NCI-H82 (cell line): Measurements from ENCODE around the gene TNFAIP2.

Experiments used
- DNase-seq: peaks from one replicate; lab custom pipeline; 2025; lab: John Stamatoyannopoulos, UW

TNFAIP2 gene, protein sequence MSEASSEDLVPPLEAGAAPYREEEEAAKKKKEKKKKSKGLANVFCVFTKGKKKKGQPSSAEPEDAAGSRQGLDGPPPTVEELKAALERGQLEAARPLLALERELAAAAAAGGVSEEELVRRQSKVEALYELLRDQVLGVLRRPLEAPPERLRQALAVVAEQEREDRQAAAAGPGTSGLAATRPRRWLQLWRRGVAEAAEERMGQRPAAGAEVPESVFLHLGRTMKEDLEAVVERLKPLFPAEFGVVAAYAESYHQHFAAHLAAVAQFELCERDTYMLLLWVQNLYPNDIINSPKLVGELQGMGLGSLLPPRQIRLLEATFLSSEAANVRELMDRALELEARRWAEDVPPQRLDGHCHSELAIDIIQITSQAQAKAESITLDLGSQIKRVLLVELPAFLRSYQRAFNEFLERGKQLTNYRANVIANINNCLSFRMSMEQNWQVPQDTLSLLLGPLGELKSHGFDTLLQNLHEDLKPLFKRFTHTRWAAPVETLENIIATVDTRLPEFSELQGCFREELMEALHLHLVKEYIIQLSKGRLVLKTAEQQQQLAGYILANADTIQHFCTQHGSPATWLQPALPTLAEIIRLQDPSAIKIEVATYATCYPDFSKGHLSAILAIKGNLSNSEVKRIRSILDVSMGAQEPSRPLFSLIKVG

DNA sequence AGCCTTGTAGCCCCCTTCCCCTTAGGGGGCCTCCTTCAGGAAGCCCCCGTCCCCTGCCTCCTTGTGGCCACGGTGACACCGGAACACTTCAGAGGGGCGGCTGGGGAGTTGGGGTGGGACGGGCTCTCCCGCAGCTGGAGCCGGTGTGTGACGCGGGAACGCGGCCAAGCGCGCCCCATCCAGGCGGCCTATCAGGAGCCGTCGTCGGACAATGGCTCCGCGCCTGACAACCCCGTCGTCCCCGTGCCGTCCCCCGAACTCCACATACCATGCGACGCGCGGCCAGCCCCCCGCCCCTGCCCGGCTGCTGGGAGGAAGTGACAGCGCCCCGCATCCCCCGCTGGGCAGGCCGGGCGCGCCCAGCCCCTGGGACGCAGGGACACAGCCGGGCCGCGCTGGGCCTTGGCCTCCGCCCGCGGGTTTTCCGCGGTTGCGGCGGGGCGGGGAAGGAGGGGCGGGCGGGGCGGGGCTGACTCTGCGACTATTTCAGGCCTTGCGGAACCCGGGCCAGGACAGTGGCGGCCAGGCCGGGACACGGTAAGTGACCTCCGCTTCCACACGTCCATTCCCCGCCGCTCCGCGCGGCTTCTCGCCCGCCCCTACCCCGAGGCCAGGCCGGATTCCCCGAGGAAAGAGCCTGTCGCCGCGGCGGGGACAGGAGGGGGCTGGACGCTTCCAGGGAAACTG, at the start of gene TNFAIP2:
Gene TNFAIP2 (plus strand): TSS at position 515 of the 687 bp plus-strand sequence. CDS start 2,997 bp downstream, outside the sequence.
- DNase-seq: no peak

DNA sequence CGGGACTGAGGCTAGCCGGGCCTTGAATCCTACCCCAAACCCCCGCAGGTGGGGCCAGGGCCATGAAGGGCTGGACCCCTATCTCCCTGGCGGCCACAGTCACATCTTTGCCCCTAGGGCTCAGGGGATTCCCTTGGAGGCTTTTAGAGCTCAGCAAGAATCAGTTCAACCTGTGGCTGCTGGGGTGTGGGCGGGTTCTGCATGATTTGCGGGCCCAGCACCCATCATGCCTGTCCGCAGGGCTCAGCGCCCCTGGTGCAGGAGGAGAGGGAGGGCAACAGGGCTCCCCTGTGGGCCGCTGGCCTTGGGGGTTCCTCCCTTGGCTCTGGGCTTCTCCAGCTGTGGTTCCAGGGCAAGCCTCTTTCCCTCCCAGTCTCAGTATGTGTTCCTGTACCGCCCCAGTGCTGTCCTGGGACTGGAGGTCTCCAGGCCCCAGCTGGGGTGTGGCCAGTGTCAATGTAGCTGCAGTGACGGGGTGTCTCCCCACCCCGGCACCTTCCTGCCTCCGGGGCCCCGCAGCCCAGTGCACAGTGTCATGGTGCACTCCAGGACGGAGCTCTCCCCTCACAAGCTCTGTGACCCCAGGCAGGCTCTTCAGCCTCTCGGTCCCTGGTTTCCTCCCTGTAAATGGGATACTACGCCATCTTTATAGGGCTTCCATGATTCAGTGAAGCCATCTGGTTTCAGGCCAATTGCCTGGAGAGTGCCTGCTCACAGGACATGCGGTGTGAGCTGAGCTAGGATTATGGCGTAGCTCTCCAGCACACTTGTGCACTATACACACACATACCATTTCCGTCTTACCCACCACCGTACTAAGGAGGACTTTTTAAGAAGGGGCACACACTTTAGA, 49.2 kb upstream of the TNFAIP2 start:
- DNase-seq: peak; percentile 26

DNA sequence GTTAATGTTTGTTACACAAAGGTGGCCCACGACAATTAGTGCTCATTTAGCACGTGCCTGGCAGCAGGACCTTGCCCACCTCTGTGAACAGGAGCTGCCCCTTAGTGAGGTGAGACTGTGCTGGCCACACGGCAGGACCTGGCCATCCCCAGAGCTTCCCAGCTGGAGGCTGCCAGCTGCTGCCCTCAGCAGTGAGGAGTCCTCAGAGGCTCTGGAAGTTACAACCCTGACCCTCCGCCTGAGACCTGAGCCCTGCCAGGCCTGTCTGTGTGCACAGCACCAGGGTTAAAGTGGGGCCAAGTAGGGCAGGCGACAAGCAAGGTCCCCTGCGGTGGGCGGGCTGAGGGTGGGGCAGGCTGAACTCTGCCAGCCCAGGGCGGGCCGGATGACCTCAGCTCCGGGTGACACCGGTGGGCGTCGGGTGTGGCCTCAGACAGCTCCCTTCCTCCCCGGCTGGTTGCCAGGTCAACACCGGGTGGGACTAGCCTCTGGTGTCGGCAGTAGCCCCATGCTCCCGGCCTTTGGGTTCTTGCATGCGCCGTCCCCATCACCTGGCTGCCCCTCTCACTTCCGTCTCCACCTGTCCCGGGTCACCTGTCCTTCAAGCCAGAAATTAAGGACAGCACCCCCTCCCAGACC, 48.4 kb upstream of the TNFAIP2 start:
- no peak for DNase-seq

DNA sequence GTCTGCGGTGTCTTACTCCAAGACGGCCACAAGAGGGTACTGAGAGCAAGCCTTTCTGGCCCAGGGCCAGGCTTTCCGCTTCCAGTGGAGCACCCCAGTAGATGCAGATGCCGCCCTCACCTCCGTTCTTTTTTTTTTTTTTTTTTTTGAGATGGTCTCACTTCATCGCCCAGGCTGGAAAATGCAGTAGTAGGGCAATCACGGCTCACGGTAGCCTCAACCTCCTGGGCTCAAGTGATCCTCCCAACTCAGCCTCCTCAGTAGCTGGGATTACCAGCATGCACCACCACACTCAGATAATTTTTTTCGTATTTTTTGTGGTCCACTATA, 44.9 kb upstream of the TNFAIP2 start:
- peak; percentile 84 for DNase-seq

DNA sequence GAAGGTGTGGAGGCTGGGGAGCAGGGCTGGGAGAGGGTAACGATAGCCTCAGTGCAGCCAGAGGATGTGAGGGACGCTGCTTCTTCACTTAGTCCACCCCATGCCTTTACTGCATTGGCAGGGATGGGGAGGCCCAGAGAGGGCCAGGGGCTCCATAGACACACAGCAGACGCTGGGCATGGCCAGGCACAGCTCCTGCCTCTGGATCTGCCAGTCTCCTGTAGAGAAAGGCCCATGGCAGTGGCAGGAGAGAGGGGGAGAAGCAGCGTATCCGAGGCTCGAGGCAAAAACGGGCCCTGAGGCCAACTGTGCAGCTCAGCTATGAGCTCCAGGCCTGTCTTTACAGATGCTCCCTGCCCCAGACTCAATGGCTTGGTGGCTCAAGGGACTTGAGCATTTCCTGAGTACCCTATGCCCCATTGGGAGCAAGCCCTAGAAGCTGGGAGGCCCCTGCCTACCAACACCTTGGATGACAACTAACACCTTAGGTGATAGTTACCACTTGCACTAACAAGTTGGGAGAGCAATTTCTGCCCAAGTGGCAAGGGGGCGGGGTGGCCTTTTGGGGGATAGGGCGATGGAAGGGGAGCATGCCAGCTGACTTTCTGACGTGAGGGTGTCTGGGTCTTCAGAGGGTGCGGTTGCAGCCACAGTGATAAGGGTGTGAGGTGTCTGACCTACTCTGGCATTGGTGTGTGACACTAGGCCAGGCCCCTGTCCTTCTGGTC, 44.2 kb upstream of the TNFAIP2 start:
- no peak for DNase-seq

DNA sequence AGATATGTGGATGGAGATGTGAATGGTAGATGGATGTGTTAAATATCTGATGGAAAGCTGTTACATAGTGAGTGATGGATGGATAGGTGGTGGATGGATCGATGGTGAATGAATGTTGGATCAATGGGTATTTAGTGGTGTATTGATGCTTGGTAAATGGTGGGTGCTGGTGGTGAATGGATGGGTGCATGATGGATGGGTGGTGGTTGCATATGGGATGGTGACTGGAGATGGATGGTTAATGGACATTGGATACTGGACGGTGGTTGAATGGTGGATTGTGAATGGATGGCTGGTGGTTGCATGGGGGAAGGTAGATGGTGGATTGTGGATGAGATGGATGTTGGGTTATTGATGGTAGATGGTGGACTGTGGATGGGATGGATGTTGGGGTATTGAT, 41.3 kb upstream of the TNFAIP2 start:
- no peak for DNase-seq

DNA sequence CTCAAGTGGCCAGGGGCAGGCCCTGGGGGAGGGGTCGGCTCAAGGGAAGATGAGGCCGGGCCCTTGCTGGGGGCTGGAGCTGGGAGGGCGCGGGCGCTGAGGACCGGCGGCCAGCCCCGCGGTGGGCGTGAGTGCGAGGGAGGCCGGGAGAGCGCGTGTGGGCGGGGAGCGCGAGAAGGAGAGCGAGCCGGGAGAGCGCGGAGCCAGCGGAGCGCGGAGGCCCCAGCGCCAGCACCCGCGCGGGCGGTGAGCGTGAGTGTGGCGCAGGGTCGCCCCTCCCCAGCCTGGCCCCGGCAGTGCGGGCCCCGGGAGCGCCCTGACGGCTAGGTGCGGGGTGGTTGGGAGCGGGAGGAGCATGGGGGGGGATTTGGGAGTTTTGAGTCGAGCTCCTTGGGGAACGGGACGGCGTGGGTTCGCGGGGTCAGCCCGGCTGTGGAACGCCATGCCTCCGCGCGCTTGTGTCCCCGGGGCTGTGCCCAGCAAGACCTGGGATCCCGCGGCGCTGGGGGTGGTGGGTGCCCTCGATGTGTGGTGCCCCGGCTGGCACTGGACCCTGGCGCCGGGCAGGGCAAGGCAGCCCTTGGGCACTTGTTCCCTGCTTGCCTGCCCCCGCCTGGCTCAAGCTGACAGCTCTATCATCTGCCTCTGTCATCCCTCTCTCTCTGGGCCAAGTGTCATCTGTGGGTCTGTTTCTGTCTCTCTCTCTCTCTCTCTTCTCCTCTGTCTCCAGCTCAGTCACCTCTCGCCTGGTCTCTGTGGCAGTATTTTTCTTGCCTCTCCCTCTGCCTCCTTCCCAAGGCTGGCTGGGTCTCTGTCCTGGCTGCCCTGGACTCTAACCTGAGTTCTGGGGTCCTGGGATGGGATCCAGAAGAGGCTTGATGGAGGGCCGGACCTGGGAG, 39.0 kb upstream of the TNFAIP2 start, which contains the start of gene LBHD2:
Gene LBHD2 (plus strand): TSS at position 190 of the 899 bp plus-strand sequence. CDS start 1,803 bp downstream, outside the sequence.
- peak; percentile 24 for DNase-seq

DNA sequence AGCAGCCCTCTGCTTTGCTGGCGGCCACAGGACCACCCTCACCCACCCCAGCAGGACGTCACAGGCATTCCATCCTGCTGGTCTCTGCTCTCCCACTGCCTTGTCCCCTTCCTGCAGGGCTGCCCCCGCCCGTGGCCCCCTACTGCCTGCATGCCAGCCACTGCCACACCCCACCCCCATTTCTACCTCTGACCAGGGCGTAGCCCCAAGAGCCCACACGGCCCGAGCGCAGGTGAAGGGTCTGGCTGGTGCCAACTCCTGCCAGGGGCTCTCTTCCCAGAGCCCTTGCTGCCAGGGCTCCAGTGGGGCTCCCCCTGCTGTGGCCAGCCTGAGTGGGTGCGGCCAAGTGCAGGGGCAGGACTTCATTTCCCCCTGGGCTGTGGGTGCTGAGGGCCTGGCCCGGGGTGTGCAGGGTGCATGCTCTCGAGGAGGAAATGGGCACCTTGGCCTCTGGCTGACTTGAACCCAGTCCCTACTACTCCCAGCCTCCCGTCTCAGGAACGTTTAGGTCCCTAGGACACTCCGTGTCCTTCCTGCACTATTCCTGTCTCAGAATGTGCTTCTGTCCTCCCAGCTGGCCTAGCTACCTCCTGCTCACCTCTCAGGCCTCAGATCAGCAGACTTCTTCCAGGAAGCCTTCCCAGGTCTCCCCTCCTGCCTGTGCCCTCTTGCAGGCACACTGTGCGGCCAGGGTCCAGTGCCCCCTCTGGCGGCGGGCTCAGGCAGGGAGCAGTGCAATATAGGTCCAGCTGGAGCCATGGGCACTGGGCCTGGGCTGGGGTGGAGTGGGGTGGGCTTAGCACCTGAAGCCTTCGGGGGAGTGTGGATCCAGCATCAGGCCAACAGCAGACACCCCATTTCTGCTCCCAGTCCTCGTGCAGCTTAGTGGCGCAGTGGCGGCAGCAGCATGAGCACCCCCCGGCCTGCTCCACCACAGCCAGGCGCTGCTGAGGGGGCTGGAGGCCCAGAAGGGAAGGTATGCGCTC, 37.9 kb upstream of the TNFAIP2 start:
- peak; percentile 34 for DNase-seq

DNA sequence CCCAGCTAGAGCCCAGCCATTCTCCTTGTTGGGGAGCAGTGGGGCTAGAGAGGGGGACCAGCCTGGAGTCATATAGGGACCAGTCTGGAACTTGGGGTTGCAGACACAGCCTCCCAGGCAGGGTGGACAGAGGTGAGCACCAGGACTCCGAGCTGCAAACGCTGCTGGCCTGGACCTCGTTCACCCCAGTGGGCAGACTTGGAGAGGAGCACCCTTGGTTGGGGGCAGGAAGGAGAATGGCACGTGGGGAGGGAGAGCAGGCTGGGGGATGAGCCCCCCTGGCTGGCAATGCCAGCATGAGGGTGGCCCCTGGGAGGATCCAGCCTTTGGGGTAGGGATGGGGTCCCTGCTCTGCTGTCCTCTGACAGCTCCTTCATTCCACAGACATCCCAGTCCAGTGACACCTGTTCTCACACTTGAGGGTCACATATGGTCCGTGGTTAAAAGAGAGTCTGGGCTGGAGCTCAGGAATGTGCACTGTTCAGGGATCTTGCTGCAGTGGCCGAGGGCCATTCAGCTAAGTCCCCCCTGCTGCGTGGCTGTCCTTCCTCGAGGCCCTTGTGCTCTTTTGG, 36.4 kb upstream of the TNFAIP2 start:
- DNase-seq: no peak

DNA sequence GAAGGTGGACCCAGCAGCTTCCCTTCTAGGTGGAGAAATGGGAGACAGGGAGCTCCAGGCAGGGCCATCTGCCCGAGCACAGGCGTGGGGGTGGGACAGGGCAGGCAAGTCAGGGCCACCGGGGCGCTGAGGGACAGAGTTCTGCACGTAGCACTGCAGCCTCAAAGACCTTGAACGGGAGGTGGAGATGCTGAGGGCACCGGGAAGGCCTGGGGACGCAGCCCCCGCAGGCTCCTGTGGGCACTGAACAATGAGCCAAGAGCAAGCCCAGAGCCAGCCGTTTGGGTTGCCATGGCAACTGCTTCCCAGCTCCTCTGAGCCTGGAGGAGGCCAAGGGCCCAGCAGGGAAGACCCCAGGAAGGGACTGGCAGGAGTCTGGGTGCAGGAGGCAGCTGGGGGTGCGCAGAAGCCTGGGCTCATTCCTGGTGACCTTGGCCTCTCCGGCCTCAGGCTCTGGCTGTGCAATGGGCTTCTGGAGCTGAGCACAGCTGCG, 35.9 kb upstream of the TNFAIP2 start:
- no peak for DNase-seq

DNA sequence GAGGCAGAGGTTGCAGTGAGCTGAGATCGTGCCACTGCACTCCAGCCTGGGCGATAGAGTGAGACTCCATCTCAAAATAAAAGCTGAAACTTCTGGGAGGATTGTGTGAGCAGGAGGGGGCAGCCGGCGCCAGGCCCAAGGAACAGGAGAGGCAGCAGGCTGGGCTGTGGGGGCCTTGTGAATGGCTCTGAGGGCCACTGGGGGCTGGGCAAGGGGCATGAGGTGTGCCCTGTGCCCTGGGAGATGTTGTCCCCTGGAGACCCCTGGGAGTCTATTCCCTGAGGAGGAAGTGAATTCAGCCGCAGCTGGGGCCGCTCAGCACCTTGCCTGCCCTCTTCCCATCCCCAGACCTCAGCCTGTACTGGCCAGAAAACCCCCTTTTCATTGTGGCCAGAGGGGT, 34.3 kb upstream of the TNFAIP2 start:
- DNase-seq: no peak

DNA sequence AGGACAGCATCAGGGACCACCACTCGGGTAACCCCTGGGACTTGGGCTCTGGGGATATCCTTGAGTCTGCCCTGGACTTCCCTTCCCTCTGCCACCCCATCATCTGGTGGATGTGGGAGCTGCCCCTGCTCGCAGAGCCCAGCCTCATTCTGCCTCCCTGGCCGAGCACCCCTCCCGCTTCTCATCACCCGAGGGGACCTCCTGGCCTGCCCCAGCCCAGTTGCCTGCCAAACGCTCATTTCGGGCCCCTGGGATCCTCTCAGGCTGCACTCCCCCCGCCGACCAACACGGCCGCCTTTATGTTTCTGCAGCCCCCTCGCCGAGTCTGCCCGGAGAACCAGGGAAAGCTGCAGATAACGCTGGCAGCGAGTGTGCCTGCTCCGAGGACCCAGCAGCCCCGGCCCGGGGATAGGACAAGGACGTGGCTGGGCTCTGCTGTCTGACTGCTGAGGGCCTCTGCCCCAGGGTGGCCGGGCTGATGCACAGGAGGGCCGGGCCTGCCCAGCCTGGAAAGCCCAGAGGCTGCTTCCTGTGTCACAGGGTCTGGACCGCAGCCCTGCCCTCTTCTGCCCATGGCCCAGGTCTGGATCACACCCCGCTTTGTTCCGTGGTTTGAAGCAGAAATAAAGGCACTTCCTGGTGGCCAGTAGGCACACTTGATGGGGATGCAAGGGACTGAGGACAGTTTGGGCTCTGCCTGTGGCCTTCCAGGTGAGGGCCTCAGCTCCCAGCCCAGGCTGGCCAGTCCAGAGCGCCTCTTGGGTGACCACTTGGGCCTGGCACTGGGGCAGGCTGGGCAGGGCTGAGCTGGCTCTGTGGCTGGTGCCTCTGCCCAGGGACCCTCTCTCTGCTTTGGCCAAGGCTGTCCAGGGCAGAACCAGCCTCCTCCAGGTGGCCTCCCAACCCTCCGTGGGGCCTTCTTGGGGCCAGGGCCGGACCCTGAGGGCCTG, 33.6 kb upstream of the TNFAIP2 start:
- no peak for DNase-seq

DNA sequence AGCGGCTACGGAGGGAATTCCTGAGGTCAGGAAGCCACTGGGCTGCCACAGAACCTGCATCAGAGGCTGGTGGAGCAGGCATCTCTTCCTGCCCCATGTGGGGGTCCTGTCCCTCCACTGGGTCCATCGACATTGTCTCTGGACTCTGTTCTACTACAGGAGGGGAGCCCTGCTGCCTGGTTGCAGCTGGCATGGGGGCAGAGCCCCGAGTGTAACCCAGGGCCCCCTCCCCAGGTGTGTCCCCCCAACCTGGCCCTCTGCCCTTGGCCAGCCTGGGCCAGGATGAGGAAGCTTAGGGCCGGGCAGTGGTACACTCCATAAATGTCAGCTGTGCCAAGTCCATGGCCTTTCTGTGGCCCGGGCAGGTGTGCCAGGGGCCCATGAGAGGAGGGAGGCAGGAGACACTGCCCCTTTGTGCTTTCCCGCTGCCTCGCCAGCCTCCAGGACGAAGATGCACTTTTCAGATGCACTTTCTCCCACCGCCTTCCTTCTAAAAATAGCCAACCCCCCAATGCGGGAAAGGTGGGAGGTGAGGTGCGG, 32.7 kb upstream of the TNFAIP2 start:
- DNase-seq: no peak

DNA sequence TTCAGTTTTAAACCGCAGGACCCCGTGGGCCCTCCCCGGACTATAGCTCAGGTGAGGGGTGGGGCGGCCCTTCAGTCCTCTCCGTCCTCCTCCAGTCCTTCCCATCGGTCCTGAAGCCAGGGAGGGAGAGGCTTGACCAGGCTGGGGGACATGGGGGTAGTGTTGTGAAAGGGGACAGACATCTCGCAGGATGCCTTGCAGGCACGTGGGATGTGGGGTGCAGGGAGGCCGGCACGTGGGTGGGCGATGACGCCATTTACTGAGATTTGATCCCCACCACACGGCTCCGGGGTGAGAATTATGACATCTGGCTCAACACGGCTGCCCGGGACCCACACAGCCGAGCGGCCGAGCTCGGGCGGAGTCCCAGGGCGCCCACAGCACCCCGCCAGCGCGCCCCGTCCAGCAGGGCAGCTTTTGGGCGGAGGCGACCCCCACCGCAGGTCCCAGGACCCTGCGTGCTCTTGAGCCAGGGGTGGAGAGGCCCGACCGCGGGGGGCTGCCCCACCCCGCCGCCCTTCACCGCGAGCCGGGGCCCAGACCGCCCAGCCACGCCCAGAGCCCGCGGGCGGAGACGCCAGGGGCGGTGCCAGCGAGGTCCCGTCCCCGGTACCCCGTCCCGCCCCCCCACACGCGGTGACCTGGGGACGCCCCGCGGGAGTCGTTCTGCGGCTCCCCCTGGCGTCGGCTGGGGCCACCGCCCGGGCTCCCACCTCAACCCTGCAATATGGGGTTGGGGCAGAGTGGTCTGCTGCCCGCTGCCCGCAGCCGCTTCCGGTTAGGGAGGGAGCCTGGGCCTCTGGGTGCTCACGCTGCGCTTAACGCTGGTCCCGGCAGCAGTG, 32.0 kb upstream of the TNFAIP2 start:
- peak; percentile 65 for DNase-seq

DNA sequence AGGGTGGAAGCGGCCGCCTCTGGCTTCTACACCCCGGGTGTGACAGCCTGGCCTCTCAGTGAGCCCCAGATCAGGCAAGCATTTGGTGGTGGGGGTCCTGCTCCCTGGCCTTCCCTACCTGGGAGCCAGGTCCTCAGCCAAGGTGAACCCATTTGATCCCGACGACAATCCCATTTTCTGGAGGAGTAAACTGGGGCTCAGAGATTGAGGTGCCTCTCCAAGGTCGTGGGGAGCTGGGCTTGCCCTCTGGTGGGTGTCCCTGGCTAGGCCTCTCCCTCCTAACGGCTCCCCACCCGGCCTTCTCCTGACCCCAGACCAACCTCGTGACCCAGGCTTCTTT, 31.4 kb upstream of the TNFAIP2 start:
- no peak for DNase-seq
